ENCODE results near the gene IRF2.

DNA sequence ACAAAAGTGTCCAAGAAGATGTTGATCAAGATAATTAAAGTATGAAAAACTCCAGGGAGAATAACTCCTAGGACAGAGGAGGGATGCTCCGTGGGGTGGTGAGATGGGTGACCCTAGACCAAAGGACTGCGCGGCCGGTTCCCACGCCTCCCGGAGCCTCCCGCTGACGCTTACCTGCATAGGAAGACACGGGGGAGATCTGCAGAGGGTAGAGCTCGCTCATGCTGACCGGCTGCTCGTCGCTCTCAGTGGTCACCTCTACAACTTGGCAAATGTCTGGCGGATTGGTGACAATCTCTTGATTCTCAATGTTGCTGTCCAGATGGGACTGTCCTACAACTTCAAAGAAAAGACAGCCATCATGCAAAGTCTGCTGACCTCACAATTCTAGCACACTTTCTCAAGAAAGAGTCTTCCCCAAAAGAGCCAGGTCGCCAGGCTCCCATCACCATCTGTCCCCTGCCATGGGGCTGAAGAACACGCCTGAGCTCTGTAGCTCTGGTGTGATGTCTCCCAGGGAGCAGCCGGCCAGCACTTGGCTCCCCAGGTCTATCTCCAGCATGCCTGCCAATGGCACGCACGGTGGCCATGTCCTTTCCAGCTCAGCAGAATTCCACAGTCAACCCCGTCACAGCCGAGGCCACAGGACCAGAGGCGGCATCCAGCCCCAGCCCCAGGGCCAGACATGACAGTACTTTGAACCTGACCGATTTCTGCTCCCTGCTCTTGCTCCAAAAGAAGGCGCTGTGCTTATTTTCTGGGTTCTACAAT lies 75.4 kb downstream of the IRF2 start:
- TF ChIP-seq EP300 (conservative IDR thresholded peaks at IDR 0.05; ENCODE audit: poor library complexity, severe bottlenecking) (no peak), CTCF (IDR thresholded peaks at IDR 0.05; ENCODE audit: poor library complexity, severe bottlenecking) (no peak), POLR2AphosphoS5 (IDR thresholded peaks at IDR 0.05) (no peak), SMC3 (conservative IDR thresholded peaks at IDR 0.05; ENCODE audit: poor library complexity) (no peak), RAD21 (conservative IDR thresholded peaks at IDR 0.05) (no peak)
